Hematopoietic multipotent progenitor cell treated with erythropoietin and hydrocortisone succinate and interleukin-3 and kit ligand, for 8 days (in vitro differentiated cells): ENCODE data around the gene FAM131A.
A peak's percentile ranks its signal among the peaks of the same experiment; 100 is the strongest.

Experiments
- DNase-seq: peaks from one replicate; pipeline ENCODE4 v3.0.0-alpha.2; 2015

FAM131A gene

GRCh38 chr3:184343200-184343876 lies 5.9 kb downstream of the FAM131A start:
- DNase-seq = no peak

- DNase-seq = no peak
These were observed 7.3 kb downstream of the FAM131A start for GRCh38 chr3:184344579-184345316.

GRCh38 chr3:184345317-184346144 lies 8.1 kb downstream of the FAM131A start:
- DNase-seq = peak; percentile 97

- peak; percentile 42 for DNase-seq
These were observed 9.2 kb downstream of the FAM131A start for GRCh38 chr3:184346480-184347190.

GRCh38 chr3:184347321-184348056 lies 10.1 kb downstream of the FAM131A start:
- peak; percentile 96 for DNase-seq

GRCh38 chr3:184348057-184348382 lies 10.6 kb downstream of the FAM131A start:
- no peak for DNase-seq

- DNase-seq = no peak
These were observed 12.4 kb downstream of the FAM131A start for GRCh38 chr3:184349563-184350470.

- DNase-seq = no peak
These were observed 13.2 kb downstream of the FAM131A start for GRCh38 chr3:184350618-184351017.

GRCh38 chr3:184351511-184352148 lies 14.2 kb downstream of the FAM131A start:
- peak; percentile 45 for DNase-seq

GRCh38 chr3:184352149-184352785 lies 14.9 kb downstream of the FAM131A start:
- DNase-seq = no peak

- DNase-seq = no peak
These were observed 15.6 kb downstream of the FAM131A start for GRCh38 chr3:184352897-184353545.

GRCh38 chr3:184353546-184353941 lies 16.1 kb downstream of the FAM131A start:
- DNase-seq = no peak

- DNase-seq = peak; percentile 49
These were observed 16.8 kb downstream of the FAM131A start for GRCh38 chr3:184354121-184354728.

- DNase-seq = no peak
These were observed 17.4 kb downstream of the FAM131A start for GRCh38 chr3:184354754-184355153.

GRCh38 chr3:184355261-184356040 lies 18.1 kb downstream of the FAM131A start:
- no peak for DNase-seq

- no peak for DNase-seq
These were observed 20.1 kb downstream of the FAM131A start for GRCh38 chr3:184357248-184358123.

- DNase-seq = no peak
These were observed 20.8 kb downstream of the FAM131A start for GRCh38 chr3:184358124-184358767.
